ENCODE measurements around the gene ARSG. TPM values are rescaled to one million over a fixed set of nuclear protein-coding genes. Genes with fewer than 3 reads are reported as not detected.
A peak's percentile ranks its signal among the peaks of the same experiment; 100 is the strongest.

The ARSG gene
- total and polyA plus RNA-seq, 9 of the 15 experiments (the other 6 are each of a cell fraction or from before 2014, with no cell fraction given): 1.0 to 5.6 (median 1.8) TPM

GRCh38 chr17:68435876-68436842 lies 144.9 kb downstream of the ARSG start (continued):
- TF ChIP-seq TFAP4 (CRISPR knock-in tag; IDR thresholded peaks at IDR 0.05; ENCODE audit: borderline replicate concordance) (peak; percentile 78), RB1 (IDR thresholded peaks at IDR 0.05; ENCODE audit: low read depth) (peak; percentile 36; the same call in 1 of the 2 replicates), NFRKB (IDR thresholded peaks at IDR 0.05; ENCODE audit: low read depth) (peak; percentile 32; the same call in 1 of the 2 replicates), ARID3A (IDR thresholded peaks at IDR 0.05; ENCODE audit: borderline replicate concordance, low read depth, low read length) (peak; percentile 36; the same call in 1 of the 2 replicates), BRD4 (IDR thresholded peaks at IDR 0.05) (no peak), SMAD3 (CRISPR knock-in tag; conservative IDR thresholded peaks at IDR 0.05) (no peak), XRCC5 (IDR thresholded peaks at IDR 0.05; ENCODE audit: low read depth, low read length) (0 out of 2 replicates have a peak, but pooled peaks have one; percentile 29), CREB1 (IDR thresholded peaks at IDR 0.05) (no peak), CREB1 (CRISPR knock-in tag; IDR thresholded peaks at IDR 0.05) (no peak), CBX8 (IDR thresholded peaks at IDR 0.05; ENCODE audit: borderline replicate concordance, extremely low read depth, low read depth, low read length, poor library complexity, severe bottlenecking) (no peak), RCOR1 (IDR thresholded peaks at IDR 0.05; ENCODE audit: borderline replicate concordance in 1 of 2, low read depth in 2 of 2, low read length in 2 of 2) (peak in 1 of 2 experiments; percentile 46; a peak in 1 of 4 replicates), NR2C1 (IDR thresholded peaks at IDR 0.05) (no peak), NR2C1 (tag; IDR thresholded peaks at IDR 0.05) (no peak), RBFOX2 (IDR thresholded peaks at IDR 0.05; ENCODE audit: low read depth, low read length) (no peak; the same call in 1 of the 2 replicates), CTBP1 (IDR thresholded peaks at IDR 0.05; ENCODE audit: borderline replicate concordance) (peak; percentile 46; the same call in 1 of the 2 replicates), TCF7L2 (IDR thresholded peaks at IDR 0.05; ENCODE audit: low read depth, low read length) (no peak), ARID1B (IDR thresholded peaks at IDR 0.05) (0 out of 2 replicates have a peak, but pooled peaks have one; percentile 7), GTF2B (IDR thresholded peaks at IDR 0.05; ENCODE audit: extremely low read depth, insufficient read length) (no peak), GMEB1 (CRISPR knock-in tag; IDR thresholded peaks at IDR 0.05) (no peak), KDM2B (CRISPR knock-in tag; IDR thresholded peaks at IDR 0.05) (no peak), POU5F1 (IDR thresholded peaks at IDR 0.05; ENCODE audit: borderline replicate concordance, low read depth, low read length, partially characterized antibody) (no peak)
